Measurements from ENCODE around the gene PTPRT.
A peak's percentile ranks its signal among the peaks of the same experiment; 100 is the strongest.

PTPRT gene

GRCh38 chr20:42549496-42549895 lies 640.2 kb downstream of the PTPRT start:
- DNase-seq (ENCODE audit: low spot score): no peak

- DNase-seq (ENCODE audit: low spot score): no peak
These were observed 644.8 kb downstream of the PTPRT start for GRCh38 chr20:42544926-42545325.

GRCh38 chr20:42532831-42533230 lies 656.9 kb downstream of the PTPRT start:
- no peak for DNase-seq (ENCODE audit: low spot score)

GRCh38 chr20:42531508-42531961 lies 658.2 kb downstream of the PTPRT start:
- peak; percentile 2 for DNase-seq (ENCODE audit: low spot score)

GRCh38 chr20:42530855-42531448 lies 658.8 kb downstream of the PTPRT start:
- peak; percentile 46 for DNase-seq (ENCODE audit: low spot score)

GRCh38 chr20:42530191-42530590 lies 659.5 kb downstream of the PTPRT start:
- no peak for DNase-seq (ENCODE audit: low spot score)

GRCh38 chr20:42524058-42524457 lies 665.6 kb downstream of the PTPRT start:
- no peak for DNase-seq (ENCODE audit: low spot score)

GRCh38 chr20:42516692-42517091 lies 673.0 kb downstream of the PTPRT start:
- no peak for DNase-seq (ENCODE audit: low spot score)

- no peak for DNase-seq (ENCODE audit: low spot score)
These were observed 679.0 kb downstream of the PTPRT start for GRCh38 chr20:42510686-42511085.

GRCh38 chr20:42507874-42508273 lies 681.8 kb downstream of the PTPRT start:
- DNase-seq (ENCODE audit: low spot score): no peak

- DNase-seq (ENCODE audit: low spot score): no peak
These were observed 683.3 kb downstream of the PTPRT start for GRCh38 chr20:42506397-42506796.

GRCh38 chr20:42502591-42502990 lies 687.1 kb downstream of the PTPRT start:
- no peak for DNase-seq (ENCODE audit: low spot score)

- no peak for DNase-seq (ENCODE audit: low spot score)
These were observed 693.1 kb downstream of the PTPRT start for GRCh38 chr20:42496595-42496994.

- peak; percentile 76 for DNase-seq (ENCODE audit: low spot score)
These were observed 695.4 kb downstream of the PTPRT start for GRCh38 chr20:42494290-42494689.

- DNase-seq (ENCODE audit: low spot score): no peak
These were observed 696.7 kb downstream of the PTPRT start for GRCh38 chr20:42493001-42493400.

- no peak for DNase-seq (ENCODE audit: low spot score)
These were observed 697.4 kb downstream of the PTPRT start for GRCh38 chr20:42492290-42492689.

GRCh38 chr20:42485556-42485955 lies 704.1 kb downstream of the PTPRT start:
- DNase-seq (ENCODE audit: low spot score): no peak

- no peak for DNase-seq (ENCODE audit: low spot score)
These were observed 704.8 kb downstream of the PTPRT start for GRCh38 chr20:42484790-42485375.

GRCh38 chr20:42484335-42484734 lies 705.4 kb downstream of the PTPRT start:
- no peak for DNase-seq (ENCODE audit: low spot score)

- peak; percentile 35 for DNase-seq (ENCODE audit: low spot score)
These were observed 705.9 kb downstream of the PTPRT start for GRCh38 chr20:42483730-42484303.

GRCh38 chr20:42482808-42483207 lies 706.9 kb downstream of the PTPRT start:
- no peak for DNase-seq (ENCODE audit: low spot score)

- DNase-seq (ENCODE audit: low spot score): no peak
These were observed 713.9 kb downstream of the PTPRT start for GRCh38 chr20:42475773-42476172.

- no peak for DNase-seq (ENCODE audit: low spot score)
These were observed 715.1 kb downstream of the PTPRT start for GRCh38 chr20:42474646-42475045.

- DNase-seq (ENCODE audit: low spot score): no peak
These were observed 717.5 kb downstream of the PTPRT start for GRCh38 chr20:42472198-42472597.
